ENCODE measurements around the gene DNAAF8. TPM values are rescaled to one million over a fixed set of nuclear protein-coding genes. Genes with fewer than 3 reads are reported as not detected.

DNAAF8 gene
- total and polyA plus RNA-seq, 2 of the 4 experiments (the other 2 are of a cell fraction), result 0.54 to 1.7 TPM

GRCh38 chr16:4768549-4769305 lies 34.4 kb downstream of the DNAAF8 start (continued):
- no peak for TF ChIP-seq FOS (IDR thresholded peaks at IDR 0.05; ENCODE audit: low read depth, low read length)
- peak; percentile 66; the same call in 1 of the 2 replicates for TF ChIP-seq MAZ (IDR thresholded peaks at IDR 0.05; ENCODE audit: borderline replicate concordance, low read depth, low read length)

GRCh38 chr16:4769306-4769638 lies 34.9 kb downstream of the DNAAF8 start:
- H2AFZ ChIP-seq (replicated peaks; ENCODE audit: low read length, poor library complexity), result peak overlapping the region; percentile 94
- H3K9me1 ChIP-seq (ENCODE audit: insufficient read depth, low read length), result peaks cover 6% of the 10 kb centered on the region
- ATAC-seq (ENCODE audit: low read depth) (no peak), DNase-seq (no peak)
- no peak overlapping the region; the same call in 1 of the 2 replicates for H3K9ac ChIP-seq (ENCODE audit: low read depth, low read length)
- peak overlapping the region; percentile 75 for H3K4ac ChIP-seq (ENCODE audit: low read depth, low read length)
- peaks cover 7% of the 10 kb centered on the region for H3K4me1 ChIP-seq (ENCODE audit: control insufficient read depth, insufficient read depth, low read length)
- H3K36me3 ChIP-seq (ENCODE audit: control insufficient read depth, insufficient read depth, low read length), result peaks cover 7% of the 10 kb centered on the region; the same call in 1 of the 2 replicates
- H4K20me1 ChIP-seq (ENCODE audit: insufficient read depth, low read length), result no peaks in the 10 kb centered on the region
- H4K91ac ChIP-seq (ENCODE audit: insufficient read depth, low read depth, low read length), result no peak overlapping the region; the same call in 1 of the 2 replicates
- no peak overlapping the region for H2BK120ac ChIP-seq (ENCODE audit: low read depth, low read length)
- no peak overlapping the region for H3K18ac ChIP-seq (ENCODE audit: low read depth, low read length)
- peak overlapping the region; percentile 98 for H4K8ac ChIP-seq (ENCODE audit: low read depth in 2 of 2, low read length in 2 of 2)
- intact Hi-C loops (cut with micrococcal nuclease) (loop anchor here (2.0 to 5.0 kb wide), 3 partner anchors 33 to 188 kb away; partner anchors contain the start of gene ROGDI), in situ Hi-C loops (cut with MboI; ENCODE audit: low sequenced_read_pairs) (loop anchor here (10.0 kb wide), 1 partner anchor 186 kb away; the partner anchor contains the start of gene SEC14L5), dilution Hi-C loops (cut with HindIII; ENCODE audit: low sequenced_read_pairs, unreplicated experiment) (no loop called here)
- H3K27me3 ChIP-seq (ENCODE audit: control insufficient read depth, insufficient read depth, low read length), result no peaks in the 10 kb centered on the region
- H3K27ac ChIP-seq (ENCODE audit: insufficient read depth, low read length), result no peak overlapping the region
- H4K5ac ChIP-seq (ENCODE audit: low read depth, low read length), result peak overlapping the region; percentile 87
- H2BK20ac ChIP-seq (ENCODE audit: low read depth, low read length), result no peak overlapping the region
- H3K4me3 ChIP-seq (ENCODE audit: insufficient read depth, low read depth, low read length), result no peak overlapping the region
- H3K56ac ChIP-seq (ENCODE audit: extremely low read depth, insufficient read depth, low read length), result no peak overlapping the region
- peaks cover 14 to 25% of the 10 kb centered on the region in 2 experiments; a peak in 3 of 4 replicates for H3K79me1 ChIP-seq (ENCODE audit: low read depth in 1 of 2, low read length in 2 of 2)
- POLR2A ChIA-PET (ENCODE audit: unreplicated experiment), result no interaction called here
- H3K14ac ChIP-seq (replicated peaks; ENCODE audit: low read depth, low read length), result 0 out of 2 replicates have a peak overlapping the region, but pooled peaks have one; percentile 79
- BruUV-seq (replicated peaks), result no TSS peak
- H2AK5ac ChIP-seq (ENCODE audit: low read depth, low read length), result peak overlapping the region; percentile 44; the same call in 1 of the 2 replicates
- no peak overlapping the region for H2BK5ac ChIP-seq (ENCODE audit: low read depth, low read length, poor library complexity, severe bottlenecking)
- H2BK15ac ChIP-seq (ENCODE audit: low read depth, low read length), result no peak overlapping the region
- no peak for TF ChIP-seq MAZ (IDR thresholded peaks at IDR 0.05; ENCODE audit: borderline replicate concordance, low read depth, low read length)
- H3K23ac ChIP-seq (ENCODE audit: low read depth, low read length), result no peak overlapping the region
- H3K9me3 ChIP-seq (ENCODE audit: control insufficient read depth, insufficient read depth, low read length), result no peaks in the 10 kb centered on the region
- H2AK9ac ChIP-seq (replicated peaks; ENCODE audit: low read depth, low read length, poor library complexity), result peak overlapping the region; percentile 75
- H3K4me2 ChIP-seq (ENCODE audit: low read depth, low read length), result no peak overlapping the region
- WGBS, 2 experiments (ENCODE audit: extremely low coverage in 2 of 2, insufficient read length in 1 of 2), result 59% methylated on average over 5 of the region's 7 CpGs; no CpG with 5 or more reads in 1 of the 2 experiments
- CTCF ChIA-PET, result no interaction called here

All from IMR-90 (cell line).